DND-41 (cell line): ENCODE results near the gene ARHGAP15.

Experiments used
- ATAC-seq: fragments of 200-7000 bp; cut with Tn5 transposase; 3 replicates; pipeline ENCODE4 v1.9.1; 2021; ENCODE audit warnings: low read depth; ENCODE audit not compliant: insufficient read depth
- DNase-seq: peaks from one replicate; pipeline ENCODE4 v3.0.0-alpha.2; 2020
- H2AFZ ChIP-seq: 2 replicates; pipeline ENCODE4 v1.6.0; 2012; ENCODE audit warnings: low read depth, low read length
- H3K27ac ChIP-seq: 2 replicates; pipeline ENCODE4 v1.5.1; 2012; ENCODE audit warnings: low read length, inconsistent platforms
- H3K27me3 ChIP-seq: fragments of 200-600 bp; sonication (generic); 2 replicates; pipeline ENCODE4 v1.6.0; 2012; ENCODE audit warnings: low read length, mild to moderate bottlenecking, inconsistent platforms; ENCODE audit not compliant: insufficient read depth, poor library complexity
- H3K36me3 ChIP-seq: 2 replicates; pipeline ENCODE4 v1.5.1; 2012; ENCODE audit warnings: low read length, inconsistent platforms; ENCODE audit not compliant: insufficient read depth
- H3K4me1 ChIP-seq: 2 replicates; pipeline ENCODE4 v1.5.1; 2012; ENCODE audit warnings: mild to moderate bottlenecking, low read length; ENCODE audit not compliant: insufficient read depth
- H3K4me2 ChIP-seq: 2 replicates; pipeline ENCODE4 v1.6.0; 2012; ENCODE audit warnings: mild to moderate bottlenecking, moderate library complexity, low read length, inconsistent platforms; ENCODE audit not compliant: insufficient read depth
- H3K4me3 ChIP-seq, 2 experiments: fragments of 200-600 bp in 1 of 2; shearing (Covaris generic) in 1 of 2; 2 replicates each; pipeline ENCODE4 v1.5.1; 2012 to 2016; ENCODE audit warnings: inconsistent platforms in 2 of 2, low read length in 2 of 2, mild to moderate bottlenecking in 2 of 2, low read depth in 1 of 2, moderate library complexity in 1 of 2
- H3K79me2 ChIP-seq: 2 replicates; pipeline ENCODE4 v1.6.0; 2012; ENCODE audit warnings: low read length, inconsistent platforms; ENCODE audit not compliant: insufficient read depth
- H3K9ac ChIP-seq: 2 replicates; pipeline ENCODE4 v1.6.0; 2012; ENCODE audit warnings: low read depth, mild to moderate bottlenecking, inconsistent platforms, low read length, moderate library complexity
- H3K9me3 ChIP-seq: 2 replicates; pipeline ENCODE4 v1.5.1; 2012; ENCODE audit warnings: low read length, moderate library complexity, mild to moderate bottlenecking, inconsistent platforms; ENCODE audit not compliant: insufficient read depth, severe bottlenecking
- H4K20me1 ChIP-seq: 2 replicates; pipeline ENCODE4 v1.6.0; 2012; ENCODE audit warnings: low read length; ENCODE audit not compliant: insufficient read depth
- EZH2 ChIP-seq: IDR thresholded peaks from 3 replicates; pipeline ENCODE4 v1.6.1; 2012; ENCODE audit warnings: borderline replicate concordance, low read depth, mild to moderate bottlenecking, moderate library complexity, low read length, inconsistent platforms; ENCODE audit not compliant: severe bottlenecking
- TF ChIP-seq, protein P1 (sequence below): IDR thresholded peaks from 2 replicates; pipeline ENCODE4 v1.5.1; 2012; ENCODE audit warnings: borderline replicate concordance, low read length, moderate library complexity, mild to moderate bottlenecking; ENCODE audit not compliant: poor library complexity, severe bottlenecking; ENCODE audit errors: extremely low read depth

ARHGAP15 gene

DNA sequence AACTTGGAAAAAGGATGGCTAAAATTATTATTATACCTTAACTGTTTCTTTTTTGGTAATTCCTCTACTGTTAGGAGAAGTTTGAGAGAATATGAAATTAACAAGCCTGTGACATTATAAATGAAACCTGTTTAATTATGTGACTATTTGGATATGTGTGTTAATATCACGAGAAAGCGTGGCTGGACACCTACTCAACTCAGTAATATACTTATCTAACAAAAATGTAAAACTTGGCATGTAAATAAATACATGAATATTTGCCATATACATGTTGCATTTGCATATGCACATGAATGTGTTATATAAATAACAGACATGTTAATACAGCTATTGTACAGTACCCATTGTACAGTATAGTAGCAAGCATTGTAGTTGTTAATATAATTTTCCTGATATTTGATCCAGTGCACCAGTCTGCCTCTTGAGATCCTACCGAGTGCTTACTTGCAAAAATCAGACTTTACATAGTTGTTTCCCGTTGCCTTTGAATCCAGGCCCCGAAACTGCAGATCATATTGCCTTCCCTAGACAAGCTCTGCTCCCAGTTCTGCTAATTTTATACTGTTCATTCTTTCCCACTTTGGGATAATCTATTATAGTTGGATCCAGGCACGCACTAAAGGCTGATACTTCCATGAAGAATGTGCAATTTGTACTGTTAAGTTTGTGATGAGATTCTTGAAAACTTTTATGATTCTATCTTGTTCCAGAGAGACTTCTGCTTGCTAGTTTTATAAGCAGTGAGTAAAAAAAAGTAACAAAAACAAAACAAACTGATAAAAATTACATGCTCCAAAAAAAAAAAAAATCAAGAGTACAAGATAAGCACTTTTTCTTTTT lies 395.6 kb downstream of the ARHGAP15 start:
- no peak overlapping the region for H3K9ac ChIP-seq
- H3K79me2 ChIP-seq, result no peaks in the 10 kb centered on the region
- ATAC-seq, result no peak

DNA sequence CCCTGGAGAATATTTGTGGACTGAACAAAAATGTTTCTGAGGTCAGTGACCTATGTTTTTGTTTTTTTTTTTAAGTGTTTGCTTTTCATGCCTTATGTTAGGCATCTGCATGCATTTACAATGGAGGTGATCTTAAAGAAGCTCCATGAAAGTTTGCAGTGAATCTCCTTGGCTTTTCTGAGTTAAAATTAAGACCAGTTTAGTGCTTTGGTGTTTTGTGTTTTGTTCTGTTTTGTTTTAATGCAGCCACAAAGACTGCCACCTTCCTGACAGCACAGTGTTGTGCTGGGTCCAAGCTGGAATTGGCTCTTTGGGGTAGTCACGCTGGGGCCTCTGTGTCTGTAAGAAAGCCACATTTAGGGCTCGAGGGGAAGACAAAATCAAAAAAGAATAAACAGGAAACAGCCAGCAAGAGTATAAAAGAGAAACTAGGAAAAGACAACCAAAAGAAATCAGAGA lies 396.2 kb downstream of the ARHGAP15 start:
- ATAC-seq (peak; percentile 68; the same call in 2 of the 3 replicates), DNase-seq (peak; percentile 16)
- Histone ChIP-seq H3K9me3 (no peaks in the 10 kb centered on the region), H3K4me1 (peaks cover 16% of the 10 kb centered on the region), H3K36me3 (peaks cover 60% of the 10 kb centered on the region), H3K4me3 (no peak overlapping the region), H3K9ac (no peak overlapping the region), H3K79me2 (no peaks in the 10 kb centered on the region), H2AFZ (no peak overlapping the region), H3K27ac (peak overlapping the region; percentile 39), H4K20me1 (no peaks in the 10 kb centered on the region), H3K27me3 (no peaks in the 10 kb centered on the region), H3K4me2 (no peak overlapping the region)
- TF ChIP-seq, protein P1, sequence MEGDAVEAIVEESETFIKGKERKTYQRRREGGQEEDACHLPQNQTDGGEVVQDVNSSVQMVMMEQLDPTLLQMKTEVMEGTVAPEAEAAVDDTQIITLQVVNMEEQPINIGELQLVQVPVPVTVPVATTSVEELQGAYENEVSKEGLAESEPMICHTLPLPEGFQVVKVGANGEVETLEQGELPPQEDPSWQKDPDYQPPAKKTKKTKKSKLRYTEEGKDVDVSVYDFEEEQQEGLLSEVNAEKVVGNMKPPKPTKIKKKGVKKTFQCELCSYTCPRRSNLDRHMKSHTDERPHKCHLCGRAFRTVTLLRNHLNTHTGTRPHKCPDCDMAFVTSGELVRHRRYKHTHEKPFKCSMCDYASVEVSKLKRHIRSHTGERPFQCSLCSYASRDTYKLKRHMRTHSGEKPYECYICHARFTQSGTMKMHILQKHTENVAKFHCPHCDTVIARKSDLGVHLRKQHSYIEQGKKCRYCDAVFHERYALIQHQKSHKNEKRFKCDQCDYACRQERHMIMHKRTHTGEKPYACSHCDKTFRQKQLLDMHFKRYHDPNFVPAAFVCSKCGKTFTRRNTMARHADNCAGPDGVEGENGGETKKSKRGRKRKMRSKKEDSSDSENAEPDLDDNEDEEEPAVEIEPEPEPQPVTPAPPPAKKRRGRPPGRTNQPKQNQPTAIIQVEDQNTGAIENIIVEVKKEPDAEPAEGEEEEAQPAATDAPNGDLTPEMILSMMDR, result peak; percentile 5
- TF ChIP-seq EZH2, result no peak

More for the DNA sequence above, 395.6 kb downstream of the ARHGAP15 start:
- no peak overlapping the region for H3K27ac ChIP-seq
- H4K20me1 ChIP-seq, result no peaks in the 10 kb centered on the region
- no peak for TF ChIP-seq EZH2
- TF ChIP-seq, protein P1, result no peak
- no peaks in the 10 kb centered on the region for H3K9me3 ChIP-seq
- no peaks in the 10 kb centered on the region for H3K27me3 ChIP-seq
- DNase-seq, result no peak
- H3K4me3 ChIP-seq, result no peak overlapping the region
- H3K4me2 ChIP-seq, result no peak overlapping the region
- H2AFZ ChIP-seq, result no peak overlapping the region
- H3K4me1 ChIP-seq, result peaks cover 16% of the 10 kb centered on the region
- H3K36me3 ChIP-seq, result peaks cover 63% of the 10 kb centered on the region

DNA sequence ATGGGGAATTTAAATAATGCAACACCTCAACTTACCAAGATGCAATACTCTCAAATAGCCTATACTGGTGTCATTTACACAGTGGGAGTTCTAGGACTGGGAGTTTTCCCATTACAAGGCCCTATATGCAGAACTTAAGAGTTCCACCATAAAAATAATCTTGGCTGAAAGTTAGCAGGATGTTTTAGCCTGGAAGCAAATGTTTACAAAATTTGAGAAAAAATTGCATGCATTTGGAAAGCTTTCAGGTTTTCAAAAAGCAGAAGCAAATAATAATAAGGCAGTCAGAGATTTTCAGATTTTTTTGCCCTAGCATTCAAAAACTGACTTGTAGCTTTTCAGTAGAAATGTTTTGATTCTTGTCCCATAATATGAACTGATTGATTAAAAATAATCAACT lies 397.3 kb downstream of the ARHGAP15 start:
- ATAC-seq, result no peak
- Histone ChIP-seq H3K27me3 (no peaks in the 10 kb centered on the region), H3K79me2 (no peaks in the 10 kb centered on the region), H3K9ac (no peak overlapping the region), H3K9me3 (no peaks in the 10 kb centered on the region), H3K4me3 (no peak overlapping the region), H2AFZ (no peak overlapping the region), H3K4me2 (no peak overlapping the region), H3K36me3 (peaks cover 59% of the 10 kb centered on the region), H3K4me1 (peaks cover 16% of the 10 kb centered on the region), H3K27ac (no peak overlapping the region), H4K20me1 (no peaks in the 10 kb centered on the region)
- no peak for TF ChIP-seq EZH2
- TF ChIP-seq, protein P1, result no peak
- DNase-seq, result no peak
